ENCODE data around the gene FOXN1. TPM values are rescaled to one million over a fixed set of nuclear protein-coding genes. Genes with fewer than 3 reads are reported as not detected.
"Not testable (repeated sequence)": the region's sequence is repeated elsewhere in the genome, so short reads cannot be mapped to it uniquely, and the experiment has no call there.

Gene FOXN1
- total RNA-seq, 1 donor = not detected

- peaks cover 41% of the 10 kb centered on the region for H3K4me1 ChIP-seq (ENCODE audit: insufficient read depth, low read length)
- no peaks in the 10 kb centered on the region for H3K9me3 ChIP-seq (ENCODE audit: low read depth, low read length)
- H3K27me3 ChIP-seq (ENCODE audit: insufficient read depth, low read length) = no peaks in the 10 kb centered on the region
- H3K4me3 ChIP-seq (ENCODE audit: low read length) = no peak overlapping the region
These were observed 67.9 kb downstream of the FOXN1 start for GRCh38 chr17:28573966-28574480.

GRCh38 chr17:28574526-28574925, 68.4 kb downstream of the FOXN1 start:
- Histone ChIP-seq H3K9me3 (ENCODE audit: low read depth, low read length) (no peaks in the 10 kb centered on the region), H3K27me3 (ENCODE audit: insufficient read depth, low read length) (no peaks in the 10 kb centered on the region), H3K4me3 (ENCODE audit: low read length) (no peak overlapping the region), H3K4me1 (ENCODE audit: insufficient read depth, low read length) (peaks cover 36% of the 10 kb centered on the region)

- Histone ChIP-seq H3K4me1 (ENCODE audit: insufficient read depth, low read length) (peaks cover 28% of the 10 kb centered on the region), H3K27me3 (ENCODE audit: insufficient read depth, low read length) (no peaks in the 10 kb centered on the region), H3K9me3 (ENCODE audit: low read depth, low read length) (no peaks in the 10 kb centered on the region), H3K4me3 (ENCODE audit: low read length) (no peak overlapping the region)
These were observed 69.1 kb downstream of the FOXN1 start for GRCh38 chr17:28575126-28575795.

GRCh38 chr17:28576016-28576415, 69.9 kb downstream of the FOXN1 start:
- H3K9me3 ChIP-seq (ENCODE audit: low read depth, low read length); H3K27me3 ChIP-seq (ENCODE audit: insufficient read depth, low read length); H3K4me3 ChIP-seq (ENCODE audit: low read length): not testable (repeated sequence)
- H3K4me1 ChIP-seq (ENCODE audit: insufficient read depth, low read length) = peaks cover 22% of the 10 kb centered on the region

- Histone ChIP-seq H3K27me3 (ENCODE audit: insufficient read depth, low read length) (no peaks in the 10 kb centered on the region), H3K4me1 (ENCODE audit: insufficient read depth, low read length) (peaks cover 17% of the 10 kb centered on the region), H3K4me3 (ENCODE audit: low read length) (no peak within 1 kb of the TSS), H3K9me3 (ENCODE audit: low read depth, low read length) (no peaks in the 10 kb centered on the region)
These were observed 70.8 kb downstream of the FOXN1 start, which contains the start of gene ALDOC for GRCh38 chr17:28576758-28577465. TSS of gene ALDOC (minus strand) at chr17:28576895. CDS start at chr17:28575532, 1,363 bp downstream.

- no peak overlapping the region for H3K4me3 ChIP-seq (ENCODE audit: low read length)
- H3K9me3 ChIP-seq (ENCODE audit: low read depth, low read length) = no peaks in the 10 kb centered on the region
- peaks cover 12% of the 10 kb centered on the region for H3K4me1 ChIP-seq (ENCODE audit: insufficient read depth, low read length)
- no peaks in the 10 kb centered on the region for H3K27me3 ChIP-seq (ENCODE audit: insufficient read depth, low read length)
These were observed 71.3 kb downstream of the FOXN1 start for GRCh38 chr17:28577466-28577824.

- Histone ChIP-seq H3K27me3 (ENCODE audit: insufficient read depth, low read length) (no peaks in the 10 kb centered on the region), H3K4me1 (ENCODE audit: insufficient read depth, low read length) (peaks cover 9% of the 10 kb centered on the region), H3K4me3 (ENCODE audit: low read length) (no peak overlapping the region), H3K9me3 (ENCODE audit: low read depth, low read length) (no peaks in the 10 kb centered on the region)
These were observed 72.4 kb downstream of the FOXN1 start for GRCh38 chr17:28578246-28579195.

- no peaks in the 10 kb centered on the region for H3K27me3 ChIP-seq (ENCODE audit: insufficient read depth, low read length)
- H3K4me1 ChIP-seq (ENCODE audit: insufficient read depth, low read length) = peaks cover 9% of the 10 kb centered on the region
- H3K9me3 ChIP-seq (ENCODE audit: low read depth, low read length) = no peaks in the 10 kb centered on the region
- no peak overlapping the region for H3K4me3 ChIP-seq (ENCODE audit: low read length)
These were observed 73.4 kb downstream of the FOXN1 start for GRCh38 chr17:28579526-28579925.

GRCh38 chr17:28580959-28581358, 74.8 kb downstream of the FOXN1 start:
- Histone ChIP-seq H3K27me3 (ENCODE audit: insufficient read depth, low read length) (no peaks in the 10 kb centered on the region), H3K4me1 (ENCODE audit: insufficient read depth, low read length) (peaks cover 9% of the 10 kb centered on the region), H3K4me3 (ENCODE audit: low read length) (no peak overlapping the region), H3K9me3 (ENCODE audit: low read depth, low read length) (no peaks in the 10 kb centered on the region)

GRCh38 chr17:28582513-28582912, 76.4 kb downstream of the FOXN1 start:
- H3K4me3 ChIP-seq (ENCODE audit: low read length) = no peak overlapping the region
- no peaks in the 10 kb centered on the region for H3K4me1 ChIP-seq (ENCODE audit: insufficient read depth, low read length)
- H3K27me3 ChIP-seq (ENCODE audit: insufficient read depth, low read length) = no peaks in the 10 kb centered on the region
- H3K9me3 ChIP-seq (ENCODE audit: low read depth, low read length) = no peaks in the 10 kb centered on the region

GRCh38 chr17:28584434-28584833, 78.3 kb downstream of the FOXN1 start:
- Histone ChIP-seq H3K27me3 (ENCODE audit: insufficient read depth, low read length) (no peaks in the 10 kb centered on the region), H3K4me1 (ENCODE audit: insufficient read depth, low read length) (no peaks in the 10 kb centered on the region), H3K4me3 (ENCODE audit: low read length) (no peak overlapping the region), H3K9me3 (ENCODE audit: low read depth, low read length) (no peaks in the 10 kb centered on the region)

GRCh38 chr17:28585851-28586250, 79.7 kb downstream of the FOXN1 start:
- Histone ChIP-seq H3K27me3 (ENCODE audit: insufficient read depth, low read length) (no peaks in the 10 kb centered on the region), H3K4me3 (ENCODE audit: low read length) (no peak overlapping the region), H3K4me1 (ENCODE audit: insufficient read depth, low read length) (no peaks in the 10 kb centered on the region), H3K9me3 (ENCODE audit: low read depth, low read length) (no peaks in the 10 kb centered on the region)

All from mononuclear cell (primary cell).